ENCODE measurements around the gene FRMPD4.

The FRMPD4 gene

DNA sequence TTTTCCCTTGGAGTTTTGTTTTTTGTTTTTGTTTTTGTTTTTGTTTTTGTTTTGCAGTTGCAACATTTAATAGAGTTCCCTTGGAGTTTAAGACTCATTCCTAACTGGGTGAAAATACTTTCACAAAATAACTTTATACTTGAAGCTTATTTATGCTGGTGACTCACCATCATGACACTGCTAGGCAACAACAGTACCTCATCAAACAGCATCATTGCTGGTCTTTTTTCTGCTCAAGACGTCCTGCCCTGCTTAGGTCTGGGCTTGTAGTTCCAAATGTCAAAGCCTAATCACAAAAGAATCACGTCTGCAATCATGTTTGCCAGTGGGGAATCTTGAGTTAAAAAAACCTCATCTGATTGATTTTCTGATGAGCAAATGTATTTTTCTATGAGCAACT, 547.3 kb downstream of the FRMPD4 start:
- DNase-seq (ENCODE audit: low read depth, low spot score): no peak
- H3K4me3 ChIP-seq (ENCODE audit: low read length): no peak overlapping the region

DNA sequence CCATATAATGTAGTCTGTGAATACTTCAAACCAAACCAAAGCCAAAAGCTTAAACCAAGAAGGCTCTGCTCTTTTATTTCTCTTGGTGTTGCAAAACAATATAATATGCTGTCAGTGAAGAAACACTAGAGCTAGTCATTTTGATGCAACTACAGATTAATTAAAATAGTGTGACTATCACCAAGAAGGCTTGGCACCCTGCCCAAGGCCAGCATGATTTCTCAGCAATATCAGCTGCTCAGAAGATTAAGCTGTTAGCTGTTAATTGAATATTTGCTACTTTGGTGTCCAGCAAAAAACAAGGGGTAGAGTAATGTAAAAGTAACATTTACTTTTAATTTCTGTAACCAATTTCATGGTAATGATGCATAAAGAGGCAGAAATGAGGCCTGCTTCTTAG, 548.1 kb downstream of the FRMPD4 start:
- no peak for DNase-seq (ENCODE audit: low read depth, low spot score)
- no peak overlapping the region for H3K4me3 ChIP-seq (ENCODE audit: low read length)

- DNase-seq (ENCODE audit: low read depth, low spot score): no peak
- no peak overlapping the region for H3K4me3 ChIP-seq (ENCODE audit: low read length)
These were observed 552.4 kb downstream of the FRMPD4 start for GRCh38 chrX:12690646-12691045.

- no peak overlapping the region for H3K4me3 ChIP-seq (ENCODE audit: low read length)
- DNase-seq (ENCODE audit: low read depth, low spot score): no peak
These were observed 555.5 kb downstream of the FRMPD4 start for GRCh38 chrX:12693754-12694153.

DNA sequence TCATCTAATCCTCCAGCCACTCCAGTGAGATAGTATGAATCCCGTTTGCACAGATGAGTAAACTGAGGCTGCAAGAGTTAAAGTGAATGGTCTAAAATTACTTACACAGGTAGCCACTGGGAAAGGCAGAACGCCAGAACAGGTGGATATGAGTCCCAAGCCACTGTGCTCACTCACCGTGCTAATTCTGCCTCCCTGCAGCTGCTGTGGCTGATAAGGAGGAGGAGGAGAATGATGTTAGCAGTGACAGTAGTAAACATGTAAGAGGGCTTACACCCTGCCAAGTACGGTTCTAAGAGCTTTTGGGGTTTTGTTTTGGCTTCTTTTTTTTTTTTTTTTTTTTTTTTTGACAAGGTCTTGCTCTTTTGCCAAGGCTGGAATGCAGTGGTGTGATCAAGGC, 562.5 kb downstream of the FRMPD4 start:
- no peak for DNase-seq (ENCODE audit: low read depth, low spot score)
- H3K4me3 ChIP-seq (ENCODE audit: low read length): no peak overlapping the region

GRCh38 chrX:12701628-12702027, 563.4 kb downstream of the FRMPD4 start:
- DNase-seq (ENCODE audit: low read depth, low spot score): peak; percentile 42
- H3K4me3 ChIP-seq (ENCODE audit: low read length): no peak overlapping the region

DNA sequence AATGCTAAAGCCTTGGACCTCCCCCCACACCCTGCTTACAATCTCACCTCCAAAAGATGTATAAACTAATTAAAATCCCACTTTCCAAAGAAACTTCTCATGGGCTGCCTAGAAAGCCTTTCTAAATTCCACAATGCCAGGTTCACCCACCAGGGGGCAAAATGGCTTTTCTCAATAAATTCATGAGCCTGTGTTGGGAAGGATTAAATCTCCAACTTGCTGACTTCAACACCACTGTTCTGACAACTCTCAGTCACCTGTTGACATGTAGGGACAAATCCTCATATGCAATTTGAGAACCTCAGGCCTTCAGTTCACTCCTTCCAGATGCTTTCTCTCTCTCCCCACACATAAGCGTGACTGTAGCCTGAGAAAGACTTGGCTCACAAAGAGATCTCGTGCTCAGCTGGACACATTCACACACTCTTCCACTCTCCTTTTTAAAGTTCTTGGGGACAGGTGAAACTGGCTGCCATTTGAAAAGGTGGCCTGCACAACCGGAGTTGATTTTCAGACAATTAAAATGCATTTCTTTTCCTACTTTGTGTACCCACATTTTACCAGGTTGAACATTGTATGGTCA, 564.3 kb downstream of the FRMPD4 start:
- DNase-seq (ENCODE audit: low read depth, low spot score): peak; percentile 5
- H3K4me3 ChIP-seq (ENCODE audit: low read length): no peak overlapping the region

GRCh38 chrX:12704706-12705105, 566.4 kb downstream of the FRMPD4 start:
- no peak overlapping the region for H3K4me3 ChIP-seq (ENCODE audit: low read length)
- DNase-seq (ENCODE audit: low read depth, low spot score): no peak

DNA sequence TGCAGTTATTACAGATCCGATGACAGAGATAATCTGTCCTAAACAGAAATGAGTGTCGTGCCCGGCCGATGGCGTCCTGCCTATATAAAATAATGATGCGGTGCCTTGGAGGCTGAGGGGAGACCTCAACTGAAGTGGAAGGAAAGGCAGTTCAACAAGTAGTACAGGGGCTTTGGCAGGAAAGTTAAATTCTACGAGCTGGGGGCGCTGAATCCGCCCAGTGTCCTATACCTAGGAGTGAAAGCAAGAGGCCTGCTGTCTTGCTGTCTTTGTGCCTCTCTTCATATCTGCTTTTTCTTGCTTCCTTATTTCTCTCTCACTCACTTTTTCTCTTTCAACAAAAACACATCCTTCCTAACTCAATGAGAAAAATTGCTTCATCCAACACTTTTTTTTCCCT, 570.8 kb downstream of the FRMPD4 start:
- H3K4me3 ChIP-seq (ENCODE audit: low read length): no peak overlapping the region
- DNase-seq (ENCODE audit: low read depth, low spot score): no peak

- no peak for DNase-seq (ENCODE audit: low read depth, low spot score)
These were observed 573.3 kb downstream of the FRMPD4 start for GRCh38 chrX:12711435-12712040.

GRCh38 chrX:12716574-12716973, 578.3 kb downstream of the FRMPD4 start:
- no peak for DNase-seq (ENCODE audit: low read depth, low spot score)
- no peak overlapping the region for H3K4me3 ChIP-seq (ENCODE audit: low read length)

More at GRCh38 chrX:12711435-12712040, 573.3 kb downstream of the FRMPD4 start:
- H3K4me3 ChIP-seq (ENCODE audit: low read length): no peak overlapping the region

- no peak for DNase-seq (ENCODE audit: low read depth, low spot score)
These were observed 581.6 kb downstream of the FRMPD4 start for GRCh38 chrX:12719837-12720236.

DNA sequence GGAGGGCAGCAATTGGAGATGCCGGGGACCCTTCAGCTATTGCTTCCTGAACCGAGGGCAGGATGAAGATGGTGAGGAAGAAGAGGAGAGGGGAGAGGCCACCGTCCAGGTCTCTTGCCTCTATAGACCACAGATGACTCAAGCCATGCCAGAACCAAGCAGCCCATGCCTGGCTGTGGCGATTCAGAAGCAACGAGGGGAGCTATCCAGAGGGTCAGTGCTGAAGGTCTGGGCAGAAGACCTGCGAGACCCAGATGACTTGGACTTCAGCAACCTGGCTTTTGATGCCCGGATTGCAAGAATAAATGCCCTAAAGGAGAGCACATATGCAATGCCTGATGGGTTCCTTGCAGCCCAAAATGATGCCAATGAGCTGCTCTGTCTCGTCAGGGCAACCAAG, 582.8 kb downstream of the FRMPD4 start:
- no peak overlapping the region for H3K4me3 ChIP-seq (ENCODE audit: low read length)
- DNase-seq (ENCODE audit: low read depth, low spot score): no peak

More at GRCh38 chrX:12719837-12720236, 581.6 kb downstream of the FRMPD4 start:
- H3K4me3 ChIP-seq (ENCODE audit: low read length): no peak overlapping the region

DNA sequence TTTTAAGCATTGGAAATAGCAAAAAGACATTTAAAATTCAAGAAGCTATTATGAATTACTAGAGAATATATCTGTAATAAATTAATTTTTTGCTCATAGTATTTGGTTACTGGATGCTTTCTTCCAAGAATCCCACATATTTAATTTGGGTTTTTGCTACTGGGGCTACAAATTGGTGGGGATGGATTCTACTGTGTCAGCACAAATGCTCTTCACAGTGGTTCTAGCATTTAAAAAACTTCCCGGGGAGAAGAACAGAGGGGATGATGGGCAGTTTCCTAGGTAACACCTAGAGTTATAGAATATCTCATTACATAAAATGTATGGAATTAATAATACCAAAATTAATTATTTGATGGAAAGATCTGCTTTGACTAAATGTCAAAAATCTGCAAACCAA, 584.0 kb downstream of the FRMPD4 start:
- DNase-seq (ENCODE audit: low read depth, low spot score): no peak

GRCh38 chrX:12741416-12741815, 603.1 kb downstream of the FRMPD4 start:
- DNase-seq (ENCODE audit: low read depth, low spot score): no peak

More for the DNA sequence above, 584.0 kb downstream of the FRMPD4 start:
- H3K4me3 ChIP-seq (ENCODE audit: low read length): no peak overlapping the region

GRCh38 chrX:12747433-12747832, 609.2 kb downstream of the FRMPD4 start:
- DNase-seq (ENCODE audit: low read depth, low spot score): no peak

More at GRCh38 chrX:12741416-12741815, 603.1 kb downstream of the FRMPD4 start:
- no peak overlapping the region for H3K4me3 ChIP-seq (ENCODE audit: low read length)

GRCh38 chrX:12751887-12752286, 613.6 kb downstream of the FRMPD4 start:
- no peak for DNase-seq (ENCODE audit: low read depth, low spot score)
- H3K4me3 ChIP-seq (ENCODE audit: low read length): no peak overlapping the region

More at GRCh38 chrX:12747433-12747832, 609.2 kb downstream of the FRMPD4 start:
- H3K4me3 ChIP-seq (ENCODE audit: low read length): no peak overlapping the region

DNA sequence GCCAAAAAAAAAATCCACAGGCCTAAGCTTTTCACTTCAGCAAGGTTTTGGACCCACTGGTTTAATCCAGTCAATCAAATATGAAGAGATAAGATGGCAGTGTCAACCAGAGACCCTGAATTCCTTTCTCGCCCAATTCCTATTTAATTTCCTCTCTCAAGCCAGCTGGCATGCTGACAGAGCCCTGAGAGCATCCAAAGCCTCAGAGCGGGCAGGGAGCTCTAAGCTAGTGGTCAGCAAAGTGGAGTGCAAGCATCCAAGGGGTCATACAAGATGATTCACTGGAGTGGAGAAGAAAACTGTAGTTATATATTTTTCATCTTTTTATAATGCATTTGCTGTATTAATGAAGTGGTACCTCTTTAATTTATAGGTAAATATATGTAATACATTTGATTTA, 615.1 kb downstream of the FRMPD4 start:
- DNase-seq (ENCODE audit: low read depth, low spot score): no peak
- no peak overlapping the region for H3K4me3 ChIP-seq (ENCODE audit: low read length)

- H3K4me3 ChIP-seq (ENCODE audit: low read length): no peak overlapping the region
- no peak for DNase-seq (ENCODE audit: low read depth, low spot score)
These were observed 620.0 kb downstream of the FRMPD4 start for GRCh38 chrX:12758291-12758690.

- no peak for DNase-seq (ENCODE audit: low read depth, low spot score)
- no peak overlapping the region for H3K4me3 ChIP-seq (ENCODE audit: low read length)
These were observed 629.6 kb downstream of the FRMPD4 start for GRCh38 chrX:12767856-12768255.

DNA sequence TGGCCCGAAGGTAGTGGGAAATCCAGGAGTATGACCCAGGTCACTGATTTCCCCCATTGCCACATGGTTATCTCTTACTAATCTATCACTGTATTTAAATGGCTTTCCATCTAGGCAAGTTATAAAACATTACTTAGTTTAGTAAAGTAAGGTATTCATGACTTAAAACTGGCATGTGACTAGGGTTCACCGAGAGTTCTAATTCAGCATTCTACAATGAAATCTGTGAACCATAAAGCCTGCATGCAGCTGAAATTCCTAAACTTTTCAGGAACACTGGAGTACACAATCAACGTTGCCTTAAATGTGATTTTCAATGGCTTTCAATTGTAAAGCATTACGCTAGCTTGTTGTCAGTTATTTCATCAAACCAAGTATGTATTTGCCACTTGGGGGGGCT, 630.2 kb downstream of the FRMPD4 start:
- DNase-seq (ENCODE audit: low read depth, low spot score): no peak
- H3K4me3 ChIP-seq (ENCODE audit: low read length): no peak overlapping the region

All from Jurkat, Clone E6-1 (cell line).